OCI-LY1 (cell line): ENCODE results near the gene MARCHF10.

Experiments
- CTCF ChIP-seq: fragments of 200-600 bp; sonication (generic), shearing (Covaris generic); IDR thresholded peaks from 2 replicates; pipeline ENCODE4 v1.5.1; 2017; ENCODE audit warnings: mild to moderate bottlenecking, antibody characterized with exemption, low read length, moderate library complexity, mixed read lengths
- EZH2 ChIP-seq: fragments of 200-600 bp; sonication (generic), shearing (Covaris generic); IDR thresholded peaks from 2 replicates; pipeline ENCODE4 v1.8.0; 2017; ENCODE audit warnings: borderline replicate concordance, mixed run types, mild to moderate bottlenecking, antibody characterized with exemption, low read length, moderate library complexity, mixed read lengths

DNA sequence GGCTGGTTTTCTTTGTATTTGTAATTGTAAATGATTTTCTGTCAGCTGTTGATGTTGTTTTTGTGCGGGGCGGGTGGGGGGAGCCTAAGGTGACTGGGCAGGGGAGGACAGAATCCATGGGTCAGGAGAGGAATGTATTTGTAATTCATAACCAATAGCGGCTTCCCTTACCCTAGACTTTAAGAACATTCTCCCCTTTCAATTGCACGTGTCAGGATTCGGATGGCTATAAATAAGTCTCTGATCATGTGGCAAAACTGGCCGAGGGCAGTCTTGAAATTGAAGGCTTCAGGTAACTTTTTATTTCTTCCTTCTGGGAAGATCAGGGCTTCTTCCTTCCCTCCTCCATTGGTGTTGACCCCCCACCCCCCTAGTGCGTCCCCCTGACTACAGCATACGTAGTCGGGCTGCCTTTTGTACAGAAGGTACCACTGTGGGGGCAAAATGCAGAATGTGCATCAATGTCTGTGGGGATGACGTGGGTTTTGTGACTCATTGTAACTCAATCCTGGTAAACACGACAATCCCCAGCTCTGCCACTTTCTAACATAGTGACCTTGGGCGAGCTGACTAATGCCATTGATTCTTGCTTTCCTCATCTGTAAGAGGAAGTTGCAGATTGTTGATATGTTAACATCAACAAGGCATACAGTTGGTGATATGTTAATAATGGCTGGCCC is 16.2 kb downstream of the MARCHF10 start:
- no peak for TF ChIP-seq EZH2
- no peak for TF ChIP-seq CTCF
